ENCODE measurements around the gene PIK3R4. TPM values are rescaled to one million over a fixed set of nuclear protein-coding genes. Genes with fewer than 3 reads are reported as not detected.

PIK3R4 gene
- total and polyA plus RNA-seq, 4 donors = 14.3 to 36.6 (median 22.2) TPM

DNA sequence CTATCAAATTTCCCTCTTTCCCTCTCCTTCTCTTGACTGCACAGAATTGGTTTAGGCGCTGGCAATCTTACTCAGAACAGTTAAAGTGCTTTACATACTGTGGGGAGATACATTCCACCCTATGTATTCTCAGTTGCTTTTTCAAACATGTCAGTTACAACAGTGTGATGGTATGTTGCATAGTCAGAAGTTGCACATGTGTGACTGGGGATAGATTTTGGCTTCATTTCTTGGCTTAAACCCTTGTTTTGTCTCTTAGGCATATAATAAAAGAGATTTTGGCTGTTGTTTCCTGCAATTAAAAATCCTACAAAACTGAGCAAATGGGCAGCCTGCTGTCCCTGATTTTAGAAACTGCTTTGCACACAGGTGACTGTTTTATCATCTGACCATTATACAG is 86.7 kb downstream of the PIK3R4 start:
- H3K4me1 ChIP-seq (ENCODE audit: control insufficient read depth in 4 of 4, insufficient read depth in 4 of 4, low read length in 3 of 4) = no peaks in the 10 kb centered on the region
- no peaks in the 10 kb centered on the region for H3K27me3 ChIP-seq (ENCODE audit: control insufficient read depth in 4 of 4, insufficient read depth in 4 of 4, low read length in 3 of 4)
- H3K9ac ChIP-seq (ENCODE audit: low read depth in 1 of 2, low read length in 2 of 2) = no peak overlapping the region
- H3K36me3 ChIP-seq (ENCODE audit: control insufficient read depth in 4 of 4, insufficient read depth in 3 of 4, low read depth in 1 of 4, low read length in 3 of 4) = peaks cover 0 to 5% (median under 1%) of the 10 kb centered on the region in 4 donors
- H3K9me3 ChIP-seq (ENCODE audit: control insufficient read depth in 4 of 4, low read length in 3 of 4) = no peaks in the 10 kb centered on the region
- WGBS = 88% methylated on average over 1 of the region's 1 CpG
- no peak overlapping the region for H3K4me3 ChIP-seq (ENCODE audit: low read depth in 1 of 3, low read length in 3 of 3)
- no peak for DNase-seq (ENCODE audit: low spot score)
- no peak overlapping the region for H3K27ac ChIP-seq (ENCODE audit: low read depth in 1 of 2, low read length in 2 of 2)
- TF ChIP-seq, protein P1, sequence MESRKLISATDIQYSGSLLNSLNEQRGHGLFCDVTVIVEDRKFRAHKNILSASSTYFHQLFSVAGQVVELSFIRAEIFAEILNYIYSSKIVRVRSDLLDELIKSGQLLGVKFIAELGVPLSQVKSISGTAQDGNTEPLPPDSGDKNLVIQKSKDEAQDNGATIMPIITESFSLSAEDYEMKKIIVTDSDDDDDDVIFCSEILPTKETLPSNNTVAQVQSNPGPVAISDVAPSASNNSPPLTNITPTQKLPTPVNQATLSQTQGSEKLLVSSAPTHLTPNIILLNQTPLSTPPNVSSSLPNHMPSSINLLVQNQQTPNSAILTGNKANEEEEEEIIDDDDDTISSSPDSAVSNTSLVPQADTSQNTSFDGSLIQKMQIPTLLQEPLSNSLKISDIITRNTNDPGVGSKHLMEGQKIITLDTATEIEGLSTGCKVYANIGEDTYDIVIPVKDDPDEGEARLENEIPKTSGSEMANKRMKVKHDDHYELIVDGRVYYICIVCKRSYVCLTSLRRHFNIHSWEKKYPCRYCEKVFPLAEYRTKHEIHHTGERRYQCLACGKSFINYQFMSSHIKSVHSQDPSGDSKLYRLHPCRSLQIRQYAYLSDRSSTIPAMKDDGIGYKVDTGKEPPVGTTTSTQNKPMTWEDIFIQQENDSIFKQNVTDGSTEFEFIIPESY (IDR thresholded peaks at IDR 0.05) = no peak
- no peak for TF ChIP-seq EGR1 (IDR thresholded peaks at IDR 0.05; ENCODE audit: low read depth in 2 of 2)

DNA sequence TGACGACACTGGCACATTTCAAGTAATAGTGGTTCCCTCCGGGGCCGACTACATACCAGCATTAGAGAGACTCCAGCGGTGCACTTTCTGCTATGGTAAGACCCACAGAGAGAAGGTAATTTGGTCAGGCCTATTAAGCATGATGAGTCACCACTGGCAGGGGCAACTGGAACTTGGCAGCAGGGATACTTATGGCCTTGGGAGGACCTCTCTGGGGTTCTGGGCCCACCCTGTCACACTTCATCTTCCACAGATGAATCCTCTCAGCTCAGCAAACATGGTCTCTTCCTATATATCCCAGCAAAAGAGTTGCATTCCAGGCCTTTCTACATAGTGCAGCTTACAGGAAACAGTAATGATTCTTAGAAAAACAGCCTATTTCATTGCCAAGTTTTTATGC is 88.0 kb downstream of the PIK3R4 start:
- H3K9ac ChIP-seq (ENCODE audit: low read depth in 1 of 2, low read length in 2 of 2) = no peak overlapping the region
- 87% methylated on average over 4 of the region's 4 CpGs for WGBS
- no peak overlapping the region for H3K4me3 ChIP-seq (ENCODE audit: low read depth in 1 of 3, low read length in 3 of 3)
- DNase-seq (ENCODE audit: low spot score) = no peak
- no peaks in the 10 kb centered on the region for H3K9me3 ChIP-seq (ENCODE audit: control insufficient read depth in 4 of 4, low read length in 3 of 4)
- no peaks in the 10 kb centered on the region for H3K4me1 ChIP-seq (ENCODE audit: control insufficient read depth in 4 of 4, insufficient read depth in 4 of 4, low read length in 3 of 4)
- H3K27ac ChIP-seq (ENCODE audit: low read depth in 1 of 2, low read length in 2 of 2) = no peak overlapping the region
- no peak for TF ChIP-seq YY1 (IDR thresholded peaks at IDR 0.05)
- no peak for TF ChIP-seq HNF4A (conservative IDR thresholded peaks at IDR 0.05)
- no peak for TF ChIP-seq NR2F2 (IDR thresholded peaks at IDR 0.05)
- TF ChIP-seq TAF1 (conservative IDR thresholded peaks at IDR 0.05) = no peak
- no peak for TF ChIP-seq FOXA1 (IDR thresholded peaks at IDR 0.05)
- TF ChIP-seq GABPA (IDR thresholded peaks at IDR 0.05 in 1 of 2, conservative IDR thresholded peaks at IDR 0.05 in 1 of 2) = no peak
- TF ChIP-seq EGR1 (IDR thresholded peaks at IDR 0.05; ENCODE audit: low read depth in 2 of 2) = no peak
- TF ChIP-seq, protein P2, sequence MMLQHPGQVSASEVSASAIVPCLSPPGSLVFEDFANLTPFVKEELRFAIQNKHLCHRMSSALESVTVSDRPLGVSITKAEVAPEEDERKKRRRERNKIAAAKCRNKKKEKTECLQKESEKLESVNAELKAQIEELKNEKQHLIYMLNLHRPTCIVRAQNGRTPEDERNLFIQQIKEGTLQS (IDR thresholded peaks at IDR 0.05) = no peak
- TF ChIP-seq JUND (IDR thresholded peaks at IDR 0.05) = no peak
- TF ChIP-seq, protein P3, sequence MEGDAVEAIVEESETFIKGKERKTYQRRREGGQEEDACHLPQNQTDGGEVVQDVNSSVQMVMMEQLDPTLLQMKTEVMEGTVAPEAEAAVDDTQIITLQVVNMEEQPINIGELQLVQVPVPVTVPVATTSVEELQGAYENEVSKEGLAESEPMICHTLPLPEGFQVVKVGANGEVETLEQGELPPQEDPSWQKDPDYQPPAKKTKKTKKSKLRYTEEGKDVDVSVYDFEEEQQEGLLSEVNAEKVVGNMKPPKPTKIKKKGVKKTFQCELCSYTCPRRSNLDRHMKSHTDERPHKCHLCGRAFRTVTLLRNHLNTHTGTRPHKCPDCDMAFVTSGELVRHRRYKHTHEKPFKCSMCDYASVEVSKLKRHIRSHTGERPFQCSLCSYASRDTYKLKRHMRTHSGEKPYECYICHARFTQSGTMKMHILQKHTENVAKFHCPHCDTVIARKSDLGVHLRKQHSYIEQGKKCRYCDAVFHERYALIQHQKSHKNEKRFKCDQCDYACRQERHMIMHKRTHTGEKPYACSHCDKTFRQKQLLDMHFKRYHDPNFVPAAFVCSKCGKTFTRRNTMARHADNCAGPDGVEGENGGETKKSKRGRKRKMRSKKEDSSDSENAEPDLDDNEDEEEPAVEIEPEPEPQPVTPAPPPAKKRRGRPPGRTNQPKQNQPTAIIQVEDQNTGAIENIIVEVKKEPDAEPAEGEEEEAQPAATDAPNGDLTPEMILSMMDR (IDR thresholded peaks at IDR 0.05; ENCODE audit: low read depth, low read length, missing input control) = no peak
- TF ChIP-seq, protein P4, sequence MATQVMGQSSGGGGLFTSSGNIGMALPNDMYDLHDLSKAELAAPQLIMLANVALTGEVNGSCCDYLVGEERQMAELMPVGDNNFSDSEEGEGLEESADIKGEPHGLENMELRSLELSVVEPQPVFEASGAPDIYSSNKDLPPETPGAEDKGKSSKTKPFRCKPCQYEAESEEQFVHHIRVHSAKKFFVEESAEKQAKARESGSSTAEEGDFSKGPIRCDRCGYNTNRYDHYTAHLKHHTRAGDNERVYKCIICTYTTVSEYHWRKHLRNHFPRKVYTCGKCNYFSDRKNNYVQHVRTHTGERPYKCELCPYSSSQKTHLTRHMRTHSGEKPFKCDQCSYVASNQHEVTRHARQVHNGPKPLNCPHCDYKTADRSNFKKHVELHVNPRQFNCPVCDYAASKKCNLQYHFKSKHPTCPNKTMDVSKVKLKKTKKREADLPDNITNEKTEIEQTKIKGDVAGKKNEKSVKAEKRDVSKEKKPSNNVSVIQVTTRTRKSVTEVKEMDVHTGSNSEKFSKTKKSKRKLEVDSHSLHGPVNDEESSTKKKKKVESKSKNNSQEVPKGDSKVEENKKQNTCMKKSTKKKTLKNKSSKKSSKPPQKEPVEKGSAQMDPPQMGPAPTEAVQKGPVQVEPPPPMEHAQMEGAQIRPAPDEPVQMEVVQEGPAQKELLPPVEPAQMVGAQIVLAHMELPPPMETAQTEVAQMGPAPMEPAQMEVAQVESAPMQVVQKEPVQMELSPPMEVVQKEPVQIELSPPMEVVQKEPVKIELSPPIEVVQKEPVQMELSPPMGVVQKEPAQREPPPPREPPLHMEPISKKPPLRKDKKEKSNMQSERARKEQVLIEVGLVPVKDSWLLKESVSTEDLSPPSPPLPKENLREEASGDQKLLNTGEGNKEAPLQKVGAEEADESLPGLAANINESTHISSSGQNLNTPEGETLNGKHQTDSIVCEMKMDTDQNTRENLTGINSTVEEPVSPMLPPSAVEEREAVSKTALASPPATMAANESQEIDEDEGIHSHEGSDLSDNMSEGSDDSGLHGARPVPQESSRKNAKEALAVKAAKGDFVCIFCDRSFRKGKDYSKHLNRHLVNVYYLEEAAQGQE (IDR thresholded peaks at IDR 0.05) = no peak
- no peak for TF ChIP-seq SP1 (IDR thresholded peaks at IDR 0.05)
- TF ChIP-seq RXRA (IDR thresholded peaks at IDR 0.05) = no peak
- TF ChIP-seq HNF4G (IDR thresholded peaks at IDR 0.05) = no peak
- TF ChIP-seq RAD21 (IDR thresholded peaks at IDR 0.05) = no peak
- TF ChIP-seq, protein P5, sequence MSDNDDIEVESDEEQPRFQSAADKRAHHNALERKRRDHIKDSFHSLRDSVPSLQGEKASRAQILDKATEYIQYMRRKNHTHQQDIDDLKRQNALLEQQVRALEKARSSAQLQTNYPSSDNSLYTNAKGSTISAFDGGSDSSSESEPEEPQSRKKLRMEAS (IDR thresholded peaks at IDR 0.05) = no peak
- no peaks in the 10 kb centered on the region for H3K27me3 ChIP-seq (ENCODE audit: control insufficient read depth in 4 of 4, insufficient read depth in 4 of 4, low read length in 3 of 4)
- peaks cover 0 to 5% (median under 1%) of the 10 kb centered on the region in 4 donors for H3K36me3 ChIP-seq (ENCODE audit: control insufficient read depth in 4 of 4, insufficient read depth in 3 of 4, low read depth in 1 of 4, low read length in 3 of 4)
